Nephron (organoid): ENCODE results near the gene FOXO3.
A peak's percentile ranks its signal among the peaks of the same experiment; 100 is the strongest.

Experiments used
- H3K27ac Mint-ChIP-seq, 3 experiments: 2 replicates each; pipeline ENCODE4 v1.8.0; 2020; ENCODE audit warnings: mixed read lengths in 3 of 3, mild to moderate bottlenecking in 2 of 3, moderate library complexity in 1 of 3
- H3K27me3 Mint-ChIP-seq: 2 replicates; pipeline ENCODE4 v1.8.0; 2021; ENCODE audit warnings: low read depth, mild to moderate bottlenecking, moderate library complexity, mixed read lengths
- H3K36me3 Mint-ChIP-seq: 2 replicates; pipeline ENCODE4 v1.8.0; 2020; ENCODE audit warnings: low read depth, mixed read lengths
- H3K4me1 Mint-ChIP-seq: 2 replicates; pipeline ENCODE4 v1.8.0; 2020; ENCODE audit warnings: mixed read lengths
- H3K4me3 Mint-ChIP-seq, 3 experiments: 2 replicates each; pipeline ENCODE4 v1.8.0; 2020; ENCODE audit warnings: mild to moderate bottlenecking in 3 of 3, mixed read lengths in 3 of 3, moderate library complexity in 2 of 3
- H3K9me3 Mint-ChIP-seq: 2 replicates; pipeline ENCODE4 v1.8.0; 2020; ENCODE audit warnings: mixed read lengths
- TF ChIP-seq, protein P1 (sequence below), 3 experiments: fragments of 200-600 bp; sonication (generic); IDR thresholded peaks; one replicate each; pipeline ENCODE4 v1.5.0; 2021; ENCODE audit warnings: antibody characterized with exemption in 3 of 3; ENCODE audit not compliant: unreplicated experiment in 3 of 3

Gene FOXO3

DNA sequence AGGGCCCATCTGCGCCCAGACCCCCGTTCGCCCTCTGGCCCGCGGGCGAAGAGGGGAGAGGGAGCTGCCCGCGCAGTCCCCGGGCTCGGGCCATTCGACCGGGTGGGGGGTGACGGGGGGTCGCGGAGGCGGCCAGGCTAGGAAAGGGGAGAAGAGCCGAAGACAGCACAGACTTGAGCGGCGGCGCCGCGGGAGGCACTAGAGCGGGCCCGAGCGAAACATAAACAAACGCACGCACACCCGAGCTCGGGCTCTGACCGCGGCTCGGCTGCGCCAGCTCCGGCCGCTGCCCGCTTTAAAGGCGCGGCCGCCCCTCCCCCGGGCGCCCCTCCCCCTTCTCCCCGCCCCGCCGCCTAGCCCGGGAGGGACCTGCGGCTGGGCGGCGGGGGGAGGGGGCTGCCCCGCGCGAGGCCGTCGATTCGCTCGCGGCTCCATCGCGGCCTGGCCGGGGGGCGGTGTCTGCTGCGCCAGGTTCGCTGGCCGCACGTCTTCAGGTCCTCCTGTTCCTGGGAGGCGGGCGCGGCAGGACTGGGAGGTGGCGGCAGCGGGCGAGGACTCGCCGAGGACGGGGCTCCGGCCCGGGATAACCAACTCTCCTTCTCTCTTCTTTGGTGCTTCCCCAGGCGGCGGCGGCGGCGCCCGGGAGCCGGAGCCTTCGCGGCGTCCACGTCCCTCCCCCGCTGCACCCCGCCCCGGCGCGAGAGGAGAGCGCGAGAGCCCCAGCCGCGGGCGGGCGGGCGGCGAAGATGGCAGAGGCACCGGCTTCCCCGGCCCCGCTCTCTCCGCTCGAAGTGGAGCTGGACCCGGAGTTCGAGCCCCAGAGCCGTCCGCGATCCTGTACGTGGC is at the start of gene FOXO3:
Gene FOXO3, plus strand, starts transcription at position 455 of the 846 bp plus-strand sequence. Its CDS starts 292 bp downstream, at position 747.
- TF ChIP-seq, protein P1, sequence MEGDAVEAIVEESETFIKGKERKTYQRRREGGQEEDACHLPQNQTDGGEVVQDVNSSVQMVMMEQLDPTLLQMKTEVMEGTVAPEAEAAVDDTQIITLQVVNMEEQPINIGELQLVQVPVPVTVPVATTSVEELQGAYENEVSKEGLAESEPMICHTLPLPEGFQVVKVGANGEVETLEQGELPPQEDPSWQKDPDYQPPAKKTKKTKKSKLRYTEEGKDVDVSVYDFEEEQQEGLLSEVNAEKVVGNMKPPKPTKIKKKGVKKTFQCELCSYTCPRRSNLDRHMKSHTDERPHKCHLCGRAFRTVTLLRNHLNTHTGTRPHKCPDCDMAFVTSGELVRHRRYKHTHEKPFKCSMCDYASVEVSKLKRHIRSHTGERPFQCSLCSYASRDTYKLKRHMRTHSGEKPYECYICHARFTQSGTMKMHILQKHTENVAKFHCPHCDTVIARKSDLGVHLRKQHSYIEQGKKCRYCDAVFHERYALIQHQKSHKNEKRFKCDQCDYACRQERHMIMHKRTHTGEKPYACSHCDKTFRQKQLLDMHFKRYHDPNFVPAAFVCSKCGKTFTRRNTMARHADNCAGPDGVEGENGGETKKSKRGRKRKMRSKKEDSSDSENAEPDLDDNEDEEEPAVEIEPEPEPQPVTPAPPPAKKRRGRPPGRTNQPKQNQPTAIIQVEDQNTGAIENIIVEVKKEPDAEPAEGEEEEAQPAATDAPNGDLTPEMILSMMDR (IDR thresholded peaks at IDR 0.05; ENCODE audit: unreplicated experiment in 3 of 3): no peak
- peaks cover 5% of the 10 kb centered on the region for H3K27me3 Mint-ChIP-seq
- H3K36me3 Mint-ChIP-seq: peaks cover 8% of the 10 kb centered on the region
- peak within 1 kb of the TSS; percentile 91 to 99 (median 98) for H3K27ac Mint-ChIP-seq
- no peaks in the 10 kb centered on the region for H3K9me3 Mint-ChIP-seq
- peaks cover 44% of the 10 kb centered on the region for H3K4me1 Mint-ChIP-seq
- peak within 1 kb of the TSS; percentile 96 to 100 (median 98) for H3K4me3 Mint-ChIP-seq

DNA sequence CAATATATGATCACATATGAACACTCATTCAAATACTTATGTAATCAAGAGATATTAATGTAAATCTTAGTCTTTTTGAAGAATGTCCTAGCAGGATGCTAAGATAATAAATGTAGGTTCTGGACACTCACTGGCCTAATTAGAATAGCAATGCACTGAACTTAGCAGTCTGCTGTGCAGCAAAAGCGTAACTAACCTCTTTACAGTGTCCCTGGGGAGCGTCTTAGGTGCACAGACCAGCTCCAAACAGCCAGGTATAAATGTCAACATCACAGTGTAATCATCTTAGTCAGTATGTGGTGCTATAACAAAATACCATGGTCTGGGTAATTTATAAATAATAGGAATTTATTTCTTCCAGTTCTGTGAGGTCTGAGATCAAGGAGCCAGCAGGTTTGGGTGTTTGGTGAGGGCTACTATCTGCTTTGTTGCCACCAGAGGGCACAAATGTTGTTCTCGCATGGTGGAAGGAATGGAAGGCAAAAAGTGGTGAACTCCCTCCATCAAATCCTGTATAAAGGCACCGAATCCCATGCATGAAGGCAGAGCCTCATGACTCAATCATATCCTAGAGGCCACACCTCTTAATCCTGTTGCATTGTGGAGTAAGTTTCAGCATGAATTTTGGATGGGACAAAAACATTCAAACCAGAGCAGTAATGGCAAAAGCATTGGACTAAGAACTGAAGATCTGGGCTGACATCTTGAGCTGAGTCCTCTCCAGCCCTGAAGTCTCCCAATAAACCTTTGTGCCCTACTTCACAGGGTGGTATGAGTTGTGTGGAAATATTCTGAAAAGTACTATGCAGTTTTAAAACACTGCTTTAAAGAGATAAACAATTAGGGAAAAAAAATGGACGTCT is 41.8 kb upstream of the FOXO3 start:
- peaks cover 6% of the 10 kb centered on the region for H3K9me3 Mint-ChIP-seq
- no peak overlapping the region for H3K4me3 Mint-ChIP-seq
- H3K4me1 Mint-ChIP-seq: peaks cover 12% of the 10 kb centered on the region
- H3K27me3 Mint-ChIP-seq: no peaks in the 10 kb centered on the region
- TF ChIP-seq, protein P1 (IDR thresholded peaks at IDR 0.05; ENCODE audit: unreplicated experiment in 3 of 3): peak in 2 of 3 experiments; percentile 11 to 25
- no peak overlapping the region for H3K27ac Mint-ChIP-seq
- H3K36me3 Mint-ChIP-seq: peaks cover 6% of the 10 kb centered on the region

DNA sequence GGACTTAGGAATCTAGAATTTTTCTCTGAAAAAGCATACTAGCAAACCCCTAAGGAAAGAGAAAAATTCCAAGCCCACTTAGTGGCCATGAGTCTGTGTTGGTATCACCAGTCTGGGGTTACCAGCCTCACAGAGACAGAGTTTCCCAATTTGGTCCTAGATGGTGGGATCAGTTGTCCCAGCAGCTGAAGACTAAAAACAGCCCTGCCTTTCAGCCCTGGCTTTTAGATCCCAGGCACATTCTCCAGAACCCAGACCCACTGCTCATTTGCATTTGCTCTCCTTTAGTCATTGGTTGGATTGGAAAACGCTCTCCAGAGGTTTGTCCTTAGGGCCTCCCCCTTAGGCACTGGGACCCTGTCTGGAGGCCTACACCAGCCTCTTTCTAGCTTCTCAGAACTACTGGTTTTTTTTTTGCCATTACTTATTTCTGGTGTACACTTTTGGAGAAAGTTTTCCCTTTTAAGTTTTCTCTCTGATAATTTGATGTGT is 39.1 kb upstream of the FOXO3 start:
- Mint-ChIP-seq H3K4me1 (peaks cover 18% of the 10 kb centered on the region), H3K4me3 (no peak overlapping the region), H3K9me3 (no peaks in the 10 kb centered on the region), H3K27ac (no peak overlapping the region), H3K36me3 (no peaks in the 10 kb centered on the region), H3K27me3 (no peaks in the 10 kb centered on the region)
- TF ChIP-seq, protein P1 (IDR thresholded peaks at IDR 0.05; ENCODE audit: unreplicated experiment in 3 of 3): no peak

DNA sequence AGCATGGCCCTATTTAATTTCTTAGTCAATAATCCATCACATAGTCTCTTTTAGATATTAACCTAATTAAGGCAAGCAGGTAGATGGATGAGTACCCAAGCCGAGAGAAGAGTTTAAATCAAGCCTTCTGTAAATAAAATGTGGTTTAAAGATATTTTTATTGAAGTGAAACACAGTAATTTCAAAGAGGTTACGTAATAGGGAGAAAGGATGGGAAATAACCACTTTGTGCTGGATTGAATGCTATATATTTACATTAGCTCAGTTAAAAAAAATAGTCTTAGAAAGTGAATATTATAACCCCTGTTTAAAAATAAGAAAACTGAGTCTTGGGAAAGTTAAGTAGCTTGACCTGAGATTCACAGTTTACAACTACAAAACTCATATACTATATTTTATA is 37.0 kb upstream of the FOXO3 start:
- Mint-ChIP-seq H3K4me1 (peaks cover 18% of the 10 kb centered on the region), H3K4me3 (no peak overlapping the region), H3K36me3 (no peaks in the 10 kb centered on the region), H3K27me3 (no peaks in the 10 kb centered on the region), H3K9me3 (no peaks in the 10 kb centered on the region), H3K27ac (no peak overlapping the region)
- TF ChIP-seq, protein P1 (IDR thresholded peaks at IDR 0.05; ENCODE audit: unreplicated experiment in 3 of 3): no peak

DNA sequence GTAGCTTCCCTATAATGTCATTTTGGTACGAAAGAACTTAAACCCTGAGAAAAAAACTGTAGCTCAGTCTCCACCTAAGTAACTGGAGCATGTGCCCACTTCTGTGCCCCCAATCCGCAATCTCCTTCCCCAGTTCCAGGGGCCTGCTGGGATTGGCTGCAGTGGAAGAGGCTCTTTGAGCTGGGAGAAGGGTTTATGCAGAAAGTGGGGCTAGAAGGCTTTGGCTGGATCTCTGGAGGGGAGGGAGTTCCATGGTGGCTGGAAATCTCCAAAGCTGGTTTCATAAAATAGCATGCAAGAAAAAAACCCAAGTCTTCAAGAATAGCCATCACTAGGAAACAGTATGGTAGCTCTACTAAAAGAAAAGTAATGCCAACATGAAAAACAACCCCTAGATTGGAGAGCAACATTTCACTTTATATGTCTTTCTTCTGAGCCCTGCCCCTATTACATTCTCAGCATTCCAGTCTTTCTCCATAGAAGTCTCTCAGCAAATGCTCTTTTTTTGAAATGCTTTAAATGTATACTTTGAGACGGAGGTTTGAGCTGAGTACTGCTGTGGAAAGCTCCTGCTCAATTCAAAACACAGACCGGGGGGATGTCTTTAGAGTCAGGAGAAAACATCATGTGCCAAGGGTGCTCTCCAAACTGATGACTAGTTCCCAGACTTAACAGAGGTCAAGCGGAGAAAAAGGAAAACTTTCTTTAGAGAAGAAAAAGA is 36.0 kb upstream of the FOXO3 start:
- TF ChIP-seq, protein P1 (IDR thresholded peaks at IDR 0.05; ENCODE audit: unreplicated experiment in 3 of 3): no peak
- no peaks in the 10 kb centered on the region for H3K27me3 Mint-ChIP-seq
- H3K27ac Mint-ChIP-seq: peak overlapping the region; percentile 27 to 64 (median 31)
- H3K9me3 Mint-ChIP-seq: no peaks in the 10 kb centered on the region
- H3K36me3 Mint-ChIP-seq: no peaks in the 10 kb centered on the region
- H3K4me1 Mint-ChIP-seq: peaks cover 18% of the 10 kb centered on the region
- no peak overlapping the region for H3K4me3 Mint-ChIP-seq
